GM19328 (cell line): ENCODE results near the gene YWHAB.

ENCODE experiments used
- ATAC-seq: cut with Tn5 transposase; IDR thresholded peaks from one replicate; pipeline ENCODE4 v1.9.1; 2021; ENCODE audit warnings: mild to moderate bottlenecking, moderate library complexity; ENCODE audit not compliant: unreplicated experiment

Gene YWHAB

DNA sequence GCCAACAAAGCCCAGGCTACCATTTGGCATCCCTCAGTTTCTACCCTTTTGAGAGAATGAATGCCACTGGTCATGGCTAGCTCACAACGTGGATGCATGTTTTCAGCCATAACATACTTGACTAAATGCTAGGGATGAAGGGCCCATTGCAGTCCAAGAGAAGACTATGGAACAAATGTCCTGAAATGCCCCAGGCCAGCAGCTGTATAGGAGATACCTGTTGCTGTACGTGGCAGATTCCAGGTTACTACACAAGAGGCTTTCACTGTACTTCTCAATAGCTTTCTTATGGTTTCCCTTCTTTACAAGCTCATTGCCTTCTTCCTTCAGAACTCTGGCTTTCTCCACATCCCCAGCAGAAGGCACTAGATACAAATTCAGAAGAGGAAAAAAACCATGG is 63.0 kb downstream of the YWHAB start:
- no peak for ATAC-seq

DNA sequence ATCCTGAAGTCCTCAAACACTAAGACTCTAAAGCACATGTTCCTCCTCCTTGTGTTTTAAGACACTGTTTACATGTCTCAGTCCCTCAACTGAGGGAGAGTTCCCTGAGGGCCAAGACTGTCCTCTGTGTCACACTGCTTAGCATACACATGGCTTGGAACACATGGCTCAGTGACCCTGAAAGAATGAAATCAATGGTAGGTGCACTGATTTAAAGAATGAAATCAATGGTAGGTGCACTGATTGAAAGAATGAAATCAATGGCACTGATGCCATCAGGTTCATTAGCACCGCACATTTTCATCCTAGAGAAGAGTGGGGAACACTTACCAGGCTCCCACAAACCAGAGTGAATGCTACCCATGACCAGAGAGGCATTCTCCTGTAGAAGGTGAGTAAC is 64.9 kb downstream of the YWHAB start:
- ATAC-seq: no peak

DNA sequence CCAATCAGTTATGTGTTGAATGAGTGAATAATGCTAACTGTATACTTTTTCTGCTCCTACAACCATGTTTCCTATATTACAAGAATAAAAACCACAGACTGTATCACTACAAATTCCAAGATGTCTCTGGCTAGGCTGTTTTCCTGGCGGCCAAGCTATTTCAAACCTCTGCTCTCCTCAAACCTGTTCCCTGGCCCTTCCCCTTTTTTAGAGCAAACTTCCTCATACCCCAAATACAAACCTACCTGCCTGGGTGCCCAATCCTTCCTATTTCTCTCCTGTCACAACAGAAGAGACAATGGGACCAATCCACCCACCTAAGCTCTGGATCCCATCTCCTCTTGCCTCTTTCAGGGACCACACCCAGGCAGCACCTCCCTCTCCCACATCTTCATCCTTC is 67.2 kb downstream of the YWHAB start:
- no peak for ATAC-seq

DNA sequence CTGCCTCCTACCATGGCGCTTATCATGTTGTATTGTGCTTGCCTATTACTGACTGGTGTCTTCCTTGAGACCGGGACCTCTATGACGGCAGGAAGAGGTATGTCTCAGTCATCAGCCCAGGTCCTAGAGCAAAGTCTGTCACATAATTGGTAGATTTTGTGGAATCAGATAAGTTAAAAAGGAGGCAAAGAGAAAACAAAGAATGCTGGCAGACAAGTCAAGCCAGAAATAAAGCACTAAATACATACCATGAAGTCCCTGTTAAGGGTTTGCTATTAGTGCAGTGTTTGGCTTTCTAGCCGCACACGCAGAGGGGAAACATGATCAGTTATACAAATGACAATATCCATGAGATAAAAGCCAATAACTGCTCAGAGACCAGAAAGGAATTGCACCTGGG is 68.7 kb downstream of the YWHAB start:
- ATAC-seq: no peak

DNA sequence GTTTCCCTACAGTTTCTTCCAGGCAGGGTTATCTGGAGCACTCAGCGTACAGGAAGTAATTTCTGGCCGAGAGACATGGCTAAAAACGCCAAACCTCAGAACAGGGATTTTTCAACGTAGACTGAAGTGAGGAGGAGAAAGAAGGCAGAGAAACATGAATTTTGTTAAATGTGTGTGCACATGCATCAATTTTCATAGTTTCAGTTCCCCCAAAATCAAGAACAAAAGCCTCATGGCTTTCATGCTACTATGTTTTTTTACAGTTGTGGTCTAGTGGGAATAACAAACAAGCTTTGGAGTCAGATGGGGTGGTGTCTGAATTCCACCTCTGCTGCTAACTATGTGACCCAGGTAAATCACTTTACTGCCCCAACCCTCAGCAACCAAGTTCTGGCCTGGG is 69.8 kb downstream of the YWHAB start:
- no peak for ATAC-seq

DNA sequence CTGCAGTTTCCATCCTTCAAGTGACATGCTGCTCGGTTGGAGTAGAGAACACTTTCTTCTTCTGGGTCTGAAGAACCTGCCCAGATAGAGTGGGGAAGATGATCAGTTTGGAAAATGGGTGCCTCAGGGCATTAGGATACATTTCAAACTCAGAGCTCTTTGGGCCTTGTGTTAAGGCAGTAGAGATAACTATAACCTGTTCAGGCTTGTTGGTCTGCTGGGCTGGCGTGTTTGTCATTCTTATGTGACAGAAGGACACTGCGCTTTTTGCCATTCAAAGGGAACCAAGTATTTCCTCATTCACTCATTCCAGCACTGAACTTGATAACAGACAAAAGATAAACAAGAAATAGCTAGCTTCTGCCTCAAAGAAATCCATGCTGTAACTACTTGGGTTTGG is 70.9 kb downstream of the YWHAB start:
- ATAC-seq: no peak
